HEK293T (cell line): ENCODE results near the gene HS3ST3B1.

ENCODE experiments used
- BHLHE40 ChIP-seq: fragments of 450-650 bp; IDR thresholded peaks from 2 replicates; pipeline ENCODE4 v1.6.1; 2016; ENCODE audit warnings: mild to moderate bottlenecking, moderate library complexity, borderline replicate concordance
- ELF4 ChIP-seq: fragments of 450-650 bp; IDR thresholded peaks from 2 replicates; pipeline ENCODE4 v1.6.1; 2017; ENCODE audit warnings: antibody characterized with exemption
- FOXA1 ChIP-seq: fragments of 450-650 bp; IDR thresholded peaks from 2 replicates; pipeline ENCODE4 v1.6.1; 2016; ENCODE audit warnings: mild to moderate bottlenecking
- FOXK2 ChIP-seq: fragments of 450-650 bp; IDR thresholded peaks from 2 replicates; pipeline ENCODE4 v1.6.1; 2016; ENCODE audit warnings: mild to moderate bottlenecking
- FOXM1 ChIP-seq: fragments of 450-650 bp; IDR thresholded peaks from 2 replicates; pipeline ENCODE4 v1.6.1; 2017; ENCODE audit warnings: mild to moderate bottlenecking, borderline replicate concordance
- L3MBTL2 ChIP-seq: fragments of 450-650 bp; conservative IDR thresholded peaks from 2 replicates; pipeline ENCODE4 v1.6.1; 2016; ENCODE audit warnings: mild to moderate bottlenecking
- NFRKB ChIP-seq: fragments of 450-650 bp; IDR thresholded peaks from 2 replicates; pipeline ENCODE4 v1.6.1; 2016; ENCODE audit warnings: mild to moderate bottlenecking, moderate library complexity
- PKNOX1 ChIP-seq: fragments of 450-650 bp; IDR thresholded peaks from 2 replicates; pipeline ENCODE4 v1.6.1; 2016
- SP1 ChIP-seq: fragments of 450-650 bp; IDR thresholded peaks from 2 replicates; pipeline ENCODE4 v1.6.1; 2017
- SUZ12 ChIP-seq: fragments of 450-650 bp; IDR thresholded peaks from 2 replicates; pipeline ENCODE4 v1.6.1; 2016; ENCODE audit warnings: mild to moderate bottlenecking
- TARDBP ChIP-seq: fragments of 450-650 bp; IDR thresholded peaks from 2 replicates; pipeline ENCODE4 v1.6.1; 2016
- ZNF384 ChIP-seq: fragments of 450-650 bp; IDR thresholded peaks from 2 replicates; pipeline ENCODE4 v1.6.1; 2016

GRCh38 chr17:14346801-14347200 lies 45.9 kb downstream of the HS3ST3B1 start:
- TF ChIP-seq FOXK2 = no peak
- no peak for TF ChIP-seq BHLHE40
- TF ChIP-seq SP1 = no peak
- TF ChIP-seq SUZ12 = no peak
- no peak for TF ChIP-seq PKNOX1
- no peak for TF ChIP-seq FOXM1
- TF ChIP-seq TARDBP = no peak
- no peak for TF ChIP-seq FOXA1
- TF ChIP-seq NFRKB = no peak
- no peak for TF ChIP-seq ELF4
- no peak for TF ChIP-seq ZNF384
- no peak for TF ChIP-seq L3MBTL2
